PFSK-1 (cell line): ENCODE measurements around the gene OSBPL10.

Source experiments
- FOXP2 ChIP-seq: optimal IDR thresholded peaks from 2 replicates; pipeline ENCODE3; 2011; ENCODE audit warnings: borderline replicate concordance, control low read depth, inconsistent platforms; ENCODE audit not compliant: insufficient read depth; ENCODE audit errors: extremely low read length, extremely low read depth
- SIN3A ChIP-seq: IDR thresholded peaks from 2 replicates; pipeline ENCODE4 v1.6.1; 2012; ENCODE audit warnings: mild to moderate bottlenecking, low read length, moderate library complexity, borderline replicate concordance; ENCODE audit not compliant: insufficient read depth
- TAF1 ChIP-seq: IDR thresholded peaks from 2 replicates; pipeline ENCODE4 v1.6.1; 2012; ENCODE audit warnings: low read length, control low read depth, borderline replicate concordance; ENCODE audit not compliant: insufficient read depth

DNA sequence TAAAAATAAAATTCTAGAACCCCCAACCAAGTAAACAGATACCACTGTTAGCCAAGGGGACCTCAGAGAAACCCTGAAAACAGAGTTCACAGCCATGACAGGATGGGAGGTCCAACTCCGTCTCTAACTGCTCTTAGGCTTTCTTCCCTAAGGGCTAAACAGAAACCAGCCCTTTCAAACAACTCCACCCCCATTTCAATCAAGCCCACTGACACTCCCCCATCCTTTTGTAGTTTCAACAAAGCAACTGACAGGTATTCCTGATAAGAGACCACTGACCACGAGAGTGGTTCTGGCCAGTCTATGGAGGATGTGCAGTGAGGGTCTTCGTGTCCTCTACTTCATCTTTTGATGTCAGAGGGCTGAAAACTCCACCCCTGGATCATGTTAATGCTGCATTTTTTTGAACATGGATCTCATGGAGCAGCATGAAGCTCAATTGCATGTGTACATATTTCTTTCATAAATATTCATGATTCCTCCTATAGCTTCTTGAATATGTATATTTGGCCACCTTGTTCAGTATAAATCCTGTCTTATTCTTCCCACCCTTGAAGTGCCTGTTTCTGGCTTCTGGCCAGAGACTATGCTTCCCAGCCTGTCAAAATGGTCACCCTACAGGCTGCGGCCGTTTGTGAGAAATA lies 222.6 kb downstream of the OSBPL10 start:
- TF ChIP-seq FOXP2, result no peak
- TF ChIP-seq SIN3A, result no peak
- no peak for TF ChIP-seq TAF1
